SK-N-SH treated with all-trans-retinoic acid at 6 μM for 48 hours (cell line): Measurements from ENCODE around the gene NHEJ1.

Source experiments
- ARNTL ChIP-seq: fragments of 450-650 bp; formaldehyde crosslinking; IDR thresholded peaks from 2 replicates; pipeline ENCODE4 v1.5.0; 2020; ENCODE audit warnings: low read depth, mild to moderate bottlenecking, moderate library complexity, borderline replicate concordance
- CREB5 ChIP-seq: fragments of 250-450 bp; sonication (Bioruptor Pico); IDR thresholded peaks from 2 replicates; pipeline ENCODE4 v1.5.1; 2020; ENCODE audit warnings: low read depth, mild to moderate bottlenecking, moderate library complexity
- CSDC2 ChIP-seq: fragments of 250-450 bp; sonication (Bioruptor Pico); IDR thresholded peaks from 2 replicates; pipeline ENCODE4 v1.5.0; 2020; ENCODE audit warnings: mild to moderate bottlenecking, moderate library complexity
- CSRNP3 ChIP-seq: fragments of 250-450 bp; sonication (Bioruptor Pico); IDR thresholded peaks from 2 replicates; pipeline ENCODE4 v1.5.1; 2021; ENCODE audit warnings: mild to moderate bottlenecking, moderate library complexity
- PATZ1 ChIP-seq: fragments of 250-450 bp; sonication (Bioruptor Pico); IDR thresholded peaks from 2 replicates; pipeline ENCODE4 v1.8.0; 2020; ENCODE audit warnings: mild to moderate bottlenecking, moderate library complexity, borderline replicate concordance
- SNAI2 ChIP-seq: fragments of 250-450 bp; sonication (Bioruptor Pico); IDR thresholded peaks from 2 replicates; pipeline ENCODE4 v1.5.0; 2020; ENCODE audit warnings: mild to moderate bottlenecking, moderate library complexity
- TOX ChIP-seq: fragments of 250-450 bp; sonication (Bioruptor Pico); IDR thresholded peaks from 2 replicates; pipeline ENCODE4 v1.8.0; 2021; ENCODE audit warnings: mild to moderate bottlenecking, moderate library complexity, borderline replicate concordance
- ZC3H10 ChIP-seq: fragments of 250-450 bp; sonication (Bioruptor Pico); IDR thresholded peaks from 2 replicates; pipeline ENCODE4 v1.5.1; 2021; ENCODE audit warnings: mild to moderate bottlenecking, moderate library complexity

- no peak for TF ChIP-seq PATZ1 (CRISPR knock-in tag)
- TF ChIP-seq SNAI2 (CRISPR knock-in tag): no peak
- TF ChIP-seq CREB5 (CRISPR knock-in tag): no peak
- no peak for TF ChIP-seq ZC3H10
- TF ChIP-seq TOX: no peak
- TF ChIP-seq CSDC2 (CRISPR knock-in tag): no peak
- TF ChIP-seq ARNTL (CRISPR knock-in tag): no peak
- TF ChIP-seq CSRNP3: no peak
Measured at GRCh38 chr2:219179601-219180465, 19.2 kb upstream of the NHEJ1 start.
